Measurements from ENCODE around the gene PSKH1.

DNA sequence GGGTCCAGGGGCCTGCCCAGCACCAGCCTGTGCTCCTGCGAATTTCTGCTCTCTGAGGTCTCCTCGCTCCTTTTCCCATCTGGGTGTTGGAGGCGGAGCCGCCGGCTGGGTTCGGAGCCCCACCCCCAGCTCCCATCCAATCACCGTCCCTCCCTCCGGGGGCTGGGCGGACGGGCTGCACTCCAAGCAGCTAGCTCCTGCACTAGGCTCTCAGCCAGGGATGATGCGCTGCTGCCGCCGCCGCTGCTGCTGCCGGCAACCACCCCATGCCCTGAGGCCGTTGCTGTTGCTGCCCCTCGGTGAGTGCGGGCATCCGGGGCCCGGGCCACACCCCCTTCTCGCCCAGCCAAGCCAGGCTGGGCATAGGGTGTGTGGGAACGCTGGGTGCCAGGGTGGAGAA is 8.4 kb upstream of the PSKH1 start, which contains the start of gene NRN1L:
- TF ChIP-seq EP300 (IDR thresholded peaks at IDR 0.05) = no peak
- TF ChIP-seq, protein P1, sequence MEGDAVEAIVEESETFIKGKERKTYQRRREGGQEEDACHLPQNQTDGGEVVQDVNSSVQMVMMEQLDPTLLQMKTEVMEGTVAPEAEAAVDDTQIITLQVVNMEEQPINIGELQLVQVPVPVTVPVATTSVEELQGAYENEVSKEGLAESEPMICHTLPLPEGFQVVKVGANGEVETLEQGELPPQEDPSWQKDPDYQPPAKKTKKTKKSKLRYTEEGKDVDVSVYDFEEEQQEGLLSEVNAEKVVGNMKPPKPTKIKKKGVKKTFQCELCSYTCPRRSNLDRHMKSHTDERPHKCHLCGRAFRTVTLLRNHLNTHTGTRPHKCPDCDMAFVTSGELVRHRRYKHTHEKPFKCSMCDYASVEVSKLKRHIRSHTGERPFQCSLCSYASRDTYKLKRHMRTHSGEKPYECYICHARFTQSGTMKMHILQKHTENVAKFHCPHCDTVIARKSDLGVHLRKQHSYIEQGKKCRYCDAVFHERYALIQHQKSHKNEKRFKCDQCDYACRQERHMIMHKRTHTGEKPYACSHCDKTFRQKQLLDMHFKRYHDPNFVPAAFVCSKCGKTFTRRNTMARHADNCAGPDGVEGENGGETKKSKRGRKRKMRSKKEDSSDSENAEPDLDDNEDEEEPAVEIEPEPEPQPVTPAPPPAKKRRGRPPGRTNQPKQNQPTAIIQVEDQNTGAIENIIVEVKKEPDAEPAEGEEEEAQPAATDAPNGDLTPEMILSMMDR (IDR thresholded peaks at IDR 0.05) = no peak
- TF ChIP-seq PBX3 (IDR thresholded peaks at IDR 0.05) = no peak
- no peak for TF ChIP-seq PHF8 (IDR thresholded peaks at IDR 0.05; ENCODE audit: borderline replicate concordance, low read depth)
- TF ChIP-seq RFX5 (IDR thresholded peaks at IDR 0.05) = no peak
- no peak for TF ChIP-seq MAX (IDR thresholded peaks at IDR 0.05)
- TF ChIP-seq, protein P2, sequence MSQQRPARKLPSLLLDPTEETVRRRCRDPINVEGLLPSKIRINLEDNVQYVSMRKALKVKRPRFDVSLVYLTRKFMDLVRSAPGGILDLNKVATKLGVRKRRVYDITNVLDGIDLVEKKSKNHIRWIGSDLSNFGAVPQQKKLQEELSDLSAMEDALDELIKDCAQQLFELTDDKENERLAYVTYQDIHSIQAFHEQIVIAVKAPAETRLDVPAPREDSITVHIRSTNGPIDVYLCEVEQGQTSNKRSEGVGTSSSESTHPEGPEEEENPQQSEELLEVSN (IDR thresholded peaks at IDR 0.05; ENCODE audit: borderline replicate concordance, low read depth) = no peak
- TF ChIP-seq, protein P3, sequence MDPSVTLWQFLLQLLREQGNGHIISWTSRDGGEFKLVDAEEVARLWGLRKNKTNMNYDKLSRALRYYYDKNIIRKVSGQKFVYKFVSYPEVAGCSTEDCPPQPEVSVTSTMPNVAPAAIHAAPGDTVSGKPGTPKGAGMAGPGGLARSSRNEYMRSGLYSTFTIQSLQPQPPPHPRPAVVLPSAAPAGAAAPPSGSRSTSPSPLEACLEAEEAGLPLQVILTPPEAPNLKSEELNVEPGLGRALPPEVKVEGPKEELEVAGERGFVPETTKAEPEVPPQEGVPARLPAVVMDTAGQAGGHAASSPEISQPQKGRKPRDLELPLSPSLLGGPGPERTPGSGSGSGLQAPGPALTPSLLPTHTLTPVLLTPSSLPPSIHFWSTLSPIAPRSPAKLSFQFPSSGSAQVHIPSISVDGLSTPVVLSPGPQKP (IDR thresholded peaks at IDR 0.05; ENCODE audit: low read depth, low read length) = no peak
